Fibroblast of the aortic adventitia (primary cell): ENCODE data around the gene TAF1C. TPM values are rescaled to one million over a fixed set of nuclear protein-coding genes. Genes with fewer than 3 reads are reported as not detected.
A peak's percentile ranks its signal among the peaks of the same experiment; 100 is the strongest.

Experiments
- DNase-seq: peaks from one replicate; pipeline ENCODE4 v3.0.0-alpha.2; 2010; ENCODE audit warnings: low read depth
- H3K4me3 ChIP-seq: 2 replicates; pipeline ENCODE4 v1.5.1; 2011; ENCODE audit warnings: low read depth, mild to moderate bottlenecking, control low read depth, low read length, moderate library complexity
- total RNA-seq: library from RNA; depleted of rRNA; stranded (reverse); fragments of >200 nt; gene quantifications from 2 replicates; pipeline ENCODE4 v1.2.3, GENCODE V29; 2012; ENCODE audit warnings: low replicate concordance
- TF ChIP-seq, protein P1 (sequence below): IDR thresholded peaks from 2 replicates; pipeline ENCODE4 v1.5.1; 2011; ENCODE audit warnings: mild to moderate bottlenecking, low read length, control low read depth, inconsistent platforms; ENCODE audit not compliant: insufficient read depth

TAF1C gene
- total RNA-seq, 1 donor, result 19.4 TPM

DNA sequence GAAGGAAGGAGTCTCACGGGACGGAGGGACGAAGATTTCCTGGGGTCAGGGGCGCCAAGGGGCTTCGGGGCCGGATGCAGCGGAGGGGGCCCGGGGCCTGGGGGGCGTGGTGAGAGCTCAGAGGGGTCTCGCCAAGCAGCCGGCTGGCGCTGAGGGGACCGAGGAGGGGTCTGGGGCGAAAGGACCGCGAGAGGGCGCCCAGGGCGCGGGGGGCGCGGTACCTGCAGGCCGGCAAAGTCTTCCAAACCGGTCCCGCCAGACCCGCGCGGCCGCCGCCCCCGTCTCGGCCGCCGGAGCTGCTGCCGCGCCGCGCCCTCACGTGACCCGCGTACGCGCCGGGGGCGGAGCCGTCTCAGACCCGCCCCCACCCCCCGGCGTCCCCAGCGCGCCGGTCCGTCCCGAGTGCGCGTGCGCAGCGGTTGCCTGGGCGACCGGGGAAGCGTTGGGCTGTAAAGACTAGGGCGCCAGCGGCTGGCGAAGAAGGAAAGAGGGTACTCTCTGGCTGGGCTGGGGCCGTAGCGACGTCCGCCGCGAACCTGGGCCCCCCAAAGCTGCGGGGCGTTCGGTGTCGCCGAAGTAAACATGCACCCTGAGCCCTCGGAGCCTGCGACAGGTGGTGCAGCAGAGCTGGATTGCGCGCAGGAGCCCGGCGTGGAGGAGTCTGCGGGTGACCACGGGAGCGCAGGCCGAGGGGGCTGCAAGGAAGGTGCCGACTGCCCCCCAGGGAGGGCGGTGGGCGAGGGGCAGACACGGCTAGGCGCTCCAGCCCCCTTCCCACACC is 41.8 kb downstream of the TAF1C start, which contains the start of the genes DNAAF1 and HSDL1:
Gene DNAAF1 (plus strand): TSS at position 450 of the 781 bp plus-strand sequence. CDS start 133 bp downstream, at position 583.
Gene HSDL1 (minus strand): TSS at position 319 of the 781 bp plus-strand sequence. CDS start 13,856 bp downstream, outside the sequence.
- peak within 1 kb of the TSS; percentile 86 for H3K4me3 ChIP-seq
- DNase-seq, result peak; percentile 72
- TF ChIP-seq, protein P1, sequence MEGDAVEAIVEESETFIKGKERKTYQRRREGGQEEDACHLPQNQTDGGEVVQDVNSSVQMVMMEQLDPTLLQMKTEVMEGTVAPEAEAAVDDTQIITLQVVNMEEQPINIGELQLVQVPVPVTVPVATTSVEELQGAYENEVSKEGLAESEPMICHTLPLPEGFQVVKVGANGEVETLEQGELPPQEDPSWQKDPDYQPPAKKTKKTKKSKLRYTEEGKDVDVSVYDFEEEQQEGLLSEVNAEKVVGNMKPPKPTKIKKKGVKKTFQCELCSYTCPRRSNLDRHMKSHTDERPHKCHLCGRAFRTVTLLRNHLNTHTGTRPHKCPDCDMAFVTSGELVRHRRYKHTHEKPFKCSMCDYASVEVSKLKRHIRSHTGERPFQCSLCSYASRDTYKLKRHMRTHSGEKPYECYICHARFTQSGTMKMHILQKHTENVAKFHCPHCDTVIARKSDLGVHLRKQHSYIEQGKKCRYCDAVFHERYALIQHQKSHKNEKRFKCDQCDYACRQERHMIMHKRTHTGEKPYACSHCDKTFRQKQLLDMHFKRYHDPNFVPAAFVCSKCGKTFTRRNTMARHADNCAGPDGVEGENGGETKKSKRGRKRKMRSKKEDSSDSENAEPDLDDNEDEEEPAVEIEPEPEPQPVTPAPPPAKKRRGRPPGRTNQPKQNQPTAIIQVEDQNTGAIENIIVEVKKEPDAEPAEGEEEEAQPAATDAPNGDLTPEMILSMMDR, result no peak

GRCh38 chr16:84144209-84144858 is 42.5 kb downstream of the TAF1C start:
- DNase-seq, result peak; percentile 10
- TF ChIP-seq, protein P1, result no peak
- peak overlapping the region; percentile 86 for H3K4me3 ChIP-seq

DNA sequence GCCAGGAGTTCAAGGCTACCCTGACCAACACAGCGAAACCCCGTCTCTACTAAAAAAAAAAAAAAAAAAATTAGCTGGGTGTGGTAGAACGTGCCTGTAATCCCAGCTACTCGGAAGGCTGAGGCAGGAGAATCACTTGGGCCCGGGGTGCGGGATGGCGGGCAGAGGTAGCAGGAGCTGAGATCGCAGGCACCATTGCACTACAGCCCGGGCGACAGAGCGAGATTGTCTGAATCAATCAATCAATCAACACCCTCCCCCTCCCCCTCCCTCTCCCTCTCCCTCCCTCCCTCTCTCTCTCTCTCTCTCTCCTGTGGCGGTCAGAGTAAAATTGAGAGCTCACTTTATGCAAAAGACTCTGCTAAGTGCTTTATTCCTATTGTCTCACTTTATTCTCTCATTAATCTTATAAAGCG is 43.1 kb downstream of the TAF1C start:
- peak overlapping the region; percentile 86 for H3K4me3 ChIP-seq
- TF ChIP-seq, protein P1, result no peak
- no peak for DNase-seq

DNA sequence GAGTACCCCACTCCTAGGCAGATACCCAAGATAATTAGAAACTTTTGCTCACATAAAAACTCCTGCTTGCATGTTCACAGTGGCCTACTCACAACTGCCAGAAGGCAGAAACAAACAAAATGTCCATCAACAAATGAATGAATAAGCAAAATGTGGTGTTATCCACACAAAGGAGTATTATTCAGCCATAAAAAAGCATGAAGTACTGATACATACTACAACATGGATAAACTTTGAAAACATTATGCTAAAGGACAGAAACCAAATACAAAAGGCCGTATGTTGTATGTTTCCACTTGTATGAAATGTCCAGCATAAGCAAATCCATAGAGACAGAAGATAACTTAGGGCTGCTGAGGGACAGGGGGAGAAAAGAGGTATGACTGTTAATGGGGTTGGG is 43.8 kb downstream of the TAF1C start:
- no peak overlapping the region for H3K4me3 ChIP-seq
- TF ChIP-seq, protein P1, result no peak
- DNase-seq, result no peak

- DNase-seq, result no peak
- TF ChIP-seq, protein P1, result no peak
- no peak overlapping the region for H3K4me3 ChIP-seq
Observed at GRCh38 chr16:84141143-84141670, 45.6 kb downstream of the TAF1C start.

DNA sequence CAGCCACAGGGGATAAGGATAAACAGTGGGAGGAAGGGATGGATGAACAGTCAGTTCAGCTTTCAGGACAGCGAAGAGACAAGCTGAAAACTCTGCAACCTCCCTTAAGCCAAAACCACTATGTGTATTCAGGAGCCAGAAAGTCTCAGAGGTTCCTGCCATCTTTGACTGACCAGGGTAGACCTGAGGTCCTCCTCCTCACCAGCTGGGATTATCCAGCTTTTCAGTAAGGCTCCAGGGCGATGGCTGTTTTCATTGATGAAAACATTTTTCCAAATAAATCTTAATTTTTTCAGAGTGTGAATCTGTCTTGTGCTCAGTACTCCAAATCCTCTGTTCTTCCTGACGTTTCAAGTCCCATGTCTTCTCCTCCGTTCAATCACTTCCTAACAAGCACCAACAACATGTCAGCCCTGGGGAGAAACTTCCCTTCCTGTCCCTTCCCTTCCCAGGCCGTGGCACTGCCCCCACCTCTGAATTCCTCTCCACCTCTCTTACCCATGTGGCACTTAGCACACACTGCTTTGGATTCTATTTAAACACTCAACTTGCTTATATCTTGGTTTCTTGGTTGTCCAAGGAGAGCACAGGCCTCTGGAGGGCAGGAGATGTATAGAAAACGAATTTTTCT is 47.1 kb downstream of the TAF1C start:
- DNase-seq, result no peak
- H3K4me3 ChIP-seq, result no peak overlapping the region
- TF ChIP-seq, protein P1, result no peak
